Measurements from ENCODE around the gene TTI1.

The TTI1 gene

DNA sequence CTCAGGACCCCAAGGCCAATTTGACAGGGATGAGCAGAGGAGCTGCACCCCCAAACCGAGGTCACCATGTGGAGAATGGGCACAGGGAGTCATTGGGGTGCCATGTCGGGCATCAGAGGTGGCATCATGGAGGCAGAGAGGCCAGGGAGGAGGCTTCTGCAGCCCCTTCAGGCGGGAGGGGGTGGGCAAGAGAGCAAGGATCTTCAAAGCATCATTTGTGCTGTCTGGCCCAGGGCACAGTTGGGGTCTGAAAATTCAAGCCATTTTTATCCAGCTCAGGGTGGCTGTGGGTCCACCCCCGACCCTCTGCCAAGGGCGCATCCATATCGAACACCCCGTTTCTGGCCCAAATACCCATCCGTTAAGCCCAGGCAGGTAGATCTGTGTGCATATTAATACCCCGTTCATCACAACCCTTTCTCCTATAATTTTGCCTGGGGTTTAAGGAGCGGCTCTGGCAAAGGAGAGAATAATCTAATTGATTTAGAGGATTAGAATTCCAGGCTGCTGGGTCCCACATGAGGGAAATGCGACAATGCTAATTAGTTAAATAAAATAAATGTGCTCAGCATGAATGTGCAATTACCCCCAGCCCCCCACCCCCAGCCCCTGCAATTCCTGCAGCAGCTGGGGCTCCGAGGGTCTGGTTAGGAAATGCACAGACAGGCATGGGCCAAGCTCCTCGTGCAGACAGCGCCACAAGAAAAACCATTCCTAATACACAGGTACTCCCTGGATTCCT, 98.5 kb downstream of the TTI1 start:
- Histone ChIP-seq H3K36me3 (no peaks in the 10 kb centered on the region), H3K27ac (no peak overlapping the region), H3K4me3 (ENCODE audit: low read depth in 1 of 2, low read length in 1 of 2) (no peak overlapping the region), H3K27me3 (peaks cover 16% of the 10 kb centered on the region), H3K9me3 (no peaks in the 10 kb centered on the region), H3K4me1 (ENCODE audit: control insufficient read depth in 1 of 2, insufficient read depth in 1 of 2, low read depth in 1 of 2, low read length in 1 of 2) (no peaks in the 10 kb centered on the region)
- TF ChIP-seq, protein P1, sequence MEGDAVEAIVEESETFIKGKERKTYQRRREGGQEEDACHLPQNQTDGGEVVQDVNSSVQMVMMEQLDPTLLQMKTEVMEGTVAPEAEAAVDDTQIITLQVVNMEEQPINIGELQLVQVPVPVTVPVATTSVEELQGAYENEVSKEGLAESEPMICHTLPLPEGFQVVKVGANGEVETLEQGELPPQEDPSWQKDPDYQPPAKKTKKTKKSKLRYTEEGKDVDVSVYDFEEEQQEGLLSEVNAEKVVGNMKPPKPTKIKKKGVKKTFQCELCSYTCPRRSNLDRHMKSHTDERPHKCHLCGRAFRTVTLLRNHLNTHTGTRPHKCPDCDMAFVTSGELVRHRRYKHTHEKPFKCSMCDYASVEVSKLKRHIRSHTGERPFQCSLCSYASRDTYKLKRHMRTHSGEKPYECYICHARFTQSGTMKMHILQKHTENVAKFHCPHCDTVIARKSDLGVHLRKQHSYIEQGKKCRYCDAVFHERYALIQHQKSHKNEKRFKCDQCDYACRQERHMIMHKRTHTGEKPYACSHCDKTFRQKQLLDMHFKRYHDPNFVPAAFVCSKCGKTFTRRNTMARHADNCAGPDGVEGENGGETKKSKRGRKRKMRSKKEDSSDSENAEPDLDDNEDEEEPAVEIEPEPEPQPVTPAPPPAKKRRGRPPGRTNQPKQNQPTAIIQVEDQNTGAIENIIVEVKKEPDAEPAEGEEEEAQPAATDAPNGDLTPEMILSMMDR (IDR thresholded peaks at IDR 0.05), result no peak

DNA sequence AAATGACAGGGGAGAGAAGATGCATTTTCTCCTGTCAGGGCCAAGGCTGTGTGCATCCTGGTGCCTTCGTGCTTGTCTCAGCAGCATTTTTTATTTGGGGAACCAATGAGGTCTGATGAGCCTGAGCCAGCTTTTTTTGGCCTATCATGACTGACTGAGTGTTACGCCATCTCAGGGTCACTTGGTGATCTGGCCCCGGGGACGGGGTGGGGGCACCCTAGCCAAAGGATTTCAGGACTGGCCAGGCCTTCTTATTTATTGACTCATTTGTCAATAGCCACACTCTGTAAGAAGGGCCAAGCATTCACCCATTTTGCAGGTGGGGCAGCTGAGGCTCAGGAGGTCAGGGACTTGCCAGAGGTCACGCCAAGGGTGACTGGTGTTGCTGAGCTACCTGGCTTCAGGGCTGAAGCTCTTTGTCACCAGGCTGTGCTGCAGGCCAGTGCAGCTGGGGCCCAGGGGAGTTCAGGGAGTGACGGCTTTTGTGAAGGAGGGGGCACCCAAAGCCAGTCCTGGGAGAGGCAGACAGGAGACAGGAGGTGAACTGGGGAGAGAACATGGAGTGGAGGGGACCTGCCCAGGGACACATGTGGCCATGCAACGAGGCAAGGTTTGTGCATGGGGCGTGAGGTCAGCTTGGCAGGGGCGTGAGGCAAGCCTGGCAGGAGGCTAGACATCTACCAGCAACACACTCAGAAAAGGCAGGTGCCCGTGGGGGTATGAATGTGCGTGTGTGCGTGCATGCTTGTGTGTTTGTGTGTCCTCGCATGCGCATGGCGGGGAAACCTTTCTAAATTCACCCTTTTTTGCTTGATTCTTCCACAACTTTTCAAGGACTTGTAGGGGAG, 99.2 kb downstream of the TTI1 start:
- Histone ChIP-seq H3K9me3 (no peaks in the 10 kb centered on the region), H3K4me3 (ENCODE audit: low read depth in 1 of 2, low read length in 1 of 2) (no peak overlapping the region), H3K27ac (no peak overlapping the region), H3K4me1 (ENCODE audit: control insufficient read depth in 1 of 2, insufficient read depth in 1 of 2, low read depth in 1 of 2, low read length in 1 of 2) (no peaks in the 10 kb centered on the region), H3K36me3 (no peaks in the 10 kb centered on the region), H3K27me3 (peaks cover 24% of the 10 kb centered on the region)
- TF ChIP-seq, protein P1 (IDR thresholded peaks at IDR 0.05), result no peak

Data from neutrophil (primary cell).